Keratinocyte (primary cell): ENCODE results near the gene PCDHGA6. TPM values are rescaled to one million over a fixed set of nuclear protein-coding genes. Genes with fewer than 3 reads are reported as not detected.
"Not testable (repeated sequence)": the region's sequence is repeated elsewhere in the genome, so short reads cannot be mapped to it uniquely, and the experiment has no call there.

Source experiments
- DNase-seq: peaks from one replicate; pipeline ENCODE4 v3.0.0-alpha.2; 2011; ENCODE audit warnings: low read depth, missing footprints, low spot score
- FAIRE-seq: peaks from 2 replicates; lab custom pipeline; 2011; peaks lifted over from hg19 to GRCh38; lab: Jason Lieb, UNC
- H2AFZ ChIP-seq: 2 replicates; pipeline ENCODE4 v1.6.0; 2012; ENCODE audit warnings: low read length, control low read depth, inconsistent platforms; ENCODE audit not compliant: control insufficient read depth
- H3K27ac ChIP-seq: 2 replicates; pipeline ENCODE4 v1.5.1; 2011; ENCODE audit warnings: low read length; ENCODE audit not compliant: control insufficient read depth, insufficient read depth
- H3K27me3 ChIP-seq: 3 replicates; pipeline ENCODE4 v1.6.0; 2011; ENCODE audit warnings: low read length; ENCODE audit not compliant: control insufficient read depth, insufficient read depth; ENCODE audit errors: extremely low read depth
- H3K36me3 ChIP-seq, 2 experiments: 2 replicates in 1 of 2; 3 replicates in 1 of 2; pipeline ENCODE4 v1.5.1; 2011; ENCODE audit warnings: low read length in 2 of 2, mild to moderate bottlenecking in 1 of 2; ENCODE audit not compliant: control insufficient read depth in 2 of 2, insufficient read depth in 2 of 2; ENCODE audit errors: extremely low read depth in 1 of 2
- H3K4me1 ChIP-seq: 3 replicates; pipeline ENCODE4 v1.5.1; 2011; ENCODE audit warnings: low read length; ENCODE audit not compliant: control insufficient read depth, insufficient read depth; ENCODE audit errors: extremely low read depth
- H3K4me2 ChIP-seq: 3 replicates; pipeline ENCODE4 v1.6.0; 2011; ENCODE audit warnings: low read depth, low read length; ENCODE audit not compliant: control insufficient read depth, insufficient read depth; ENCODE audit errors: extremely low read depth
- H3K4me3 ChIP-seq, 3 experiments: fragments of 200-600 bp in 1 of 3; sonication (generic) in 1 of 3; 2 replicates in 2 of 3; 3 replicates in 1 of 3; pipeline ENCODE4 v1.5.1; 2011 to 2016; ENCODE audit warnings: low read length in 3 of 3, mild to moderate bottlenecking in 3 of 3, control low read depth in 2 of 3, inconsistent platforms in 1 of 3, low read depth in 1 of 3, mixed read lengths in 1 of 3, mixed run types in 1 of 3, moderate library complexity in 1 of 3; ENCODE audit not compliant: control insufficient read depth in 2 of 3, insufficient read depth in 2 of 3; ENCODE audit errors: extremely low read depth in 1 of 3
- H3K79me2 ChIP-seq: 2 replicates; pipeline ENCODE4 v1.6.0; 2012; ENCODE audit warnings: low read length; ENCODE audit not compliant: control insufficient read depth, insufficient read depth
- H3K9ac ChIP-seq: 3 replicates; pipeline ENCODE4 v1.6.0; 2011; ENCODE audit warnings: low read length; ENCODE audit not compliant: control insufficient read depth, insufficient read depth; ENCODE audit errors: extremely low read depth
- H3K9me1 ChIP-seq: 3 replicates; pipeline ENCODE4 v1.6.0; 2011; ENCODE audit warnings: low read length; ENCODE audit not compliant: control insufficient read depth, insufficient read depth; ENCODE audit errors: extremely low read depth
- H3K9me3 ChIP-seq: 2 replicates; pipeline ENCODE4 v1.5.1; 2012; ENCODE audit warnings: low read depth, low read length; ENCODE audit not compliant: control insufficient read depth
- H4K20me1 ChIP-seq: 3 replicates; pipeline ENCODE4 v1.6.0; 2011; ENCODE audit warnings: low read length; ENCODE audit not compliant: control insufficient read depth, insufficient read depth; ENCODE audit errors: extremely low read depth
- EZH2 ChIP-seq: IDR thresholded peaks from one replicate; pipeline ENCODE4 v1.6.1; 2012; ENCODE audit warnings: inconsistent platforms, mild to moderate bottlenecking, low read length, moderate library complexity
- dilution Hi-C: fragments of 300-500 bp; cut with MboI; formaldehyde crosslinking; loops from one replicate; pipeline ENCODE4 v1.7.0; 2020; ENCODE audit warnings: low sequenced_read_pairs; ENCODE audit not compliant: extremely low pct_ligation_motif_present
- polyA plus RNA-seq, 5 experiments: library from polyadenylated mRNA; depleted of rRNA in 3 of 5; stranded (reverse) in 3 of 5; stranded (forward) in 1 of 5; unstranded in 1 of 5; fragments of >200 nt; gene quantifications; 1 replicate in 1 of 5; 2 replicates in 3 of 5; 3 replicates in 1 of 5; pipeline versions ENCODE4 v1.2.1 to v1.2.3, GENCODE V29; 2011 to 2012; ENCODE audit warnings: missing spikeins in 2 of 5, low read depth in 1 of 5, low replicate concordance in 1 of 5
- TF ChIP-seq, protein P1 (sequence below), 3 experiments: IDR thresholded peaks in 1 of 3; conservative IDR thresholded peaks in 1 of 3; optimal IDR thresholded peaks in 1 of 3; 2 replicates in 2 of 3; 3 replicates in 1 of 3; pipeline versions ENCODE3 to v1.5.1; 2011; ENCODE audit warnings: low read length in 3 of 3, mild to moderate bottlenecking in 3 of 3, moderate library complexity in 2 of 3, control low read depth in 1 of 3, inconsistent platforms in 1 of 3; ENCODE audit not compliant: insufficient read depth in 2 of 3; ENCODE audit errors: extremely low read depth in 1 of 3

PCDHGA6 gene
- polyA plus RNA-seq, 1 donor (not counting 4 experiments of a cell fraction or from before 2014, with no cell fraction given): 0.16 TPM

DNA sequence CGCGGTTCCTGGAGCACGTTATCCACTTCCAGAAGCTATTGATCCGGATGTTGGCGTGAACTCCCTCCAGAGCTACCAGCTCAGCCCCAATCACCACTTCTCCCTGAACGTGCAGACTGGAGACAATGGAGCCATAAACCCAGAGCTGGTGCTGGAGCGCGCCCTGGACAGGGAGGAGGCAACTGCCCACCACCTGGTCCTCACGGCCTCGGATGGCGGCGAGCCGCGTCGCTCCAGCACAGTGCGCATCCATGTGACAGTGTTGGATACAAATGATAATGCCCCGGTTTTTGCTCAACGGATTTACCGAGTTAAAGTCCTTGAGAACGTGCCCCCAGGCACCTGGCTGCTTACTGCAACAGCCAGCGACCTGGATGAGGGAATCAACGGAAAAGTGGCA lies 29.7 kb downstream of the PCDHGA6 start:
- Histone ChIP-seq H3K36me3 (no peaks in the 10 kb centered on the region), H3K4me3 (no peak overlapping the region), H2AFZ (no peak overlapping the region), H3K27ac (no peak overlapping the region), H3K27me3 (peaks cover 10% of the 10 kb centered on the region), H3K79me2 (no peaks in the 10 kb centered on the region), H3K4me1 (no peaks in the 10 kb centered on the region), H3K9ac (no peak overlapping the region), H4K20me1 (no peaks in the 10 kb centered on the region), H3K9me1 (no peaks in the 10 kb centered on the region), H3K9me3 (peaks cover 27% of the 10 kb centered on the region), H3K4me2 (no peak overlapping the region)
- no peak for DNase-seq
- dilution Hi-C loops: no loop called here
- no peak for TF ChIP-seq EZH2
- TF ChIP-seq, protein P1, sequence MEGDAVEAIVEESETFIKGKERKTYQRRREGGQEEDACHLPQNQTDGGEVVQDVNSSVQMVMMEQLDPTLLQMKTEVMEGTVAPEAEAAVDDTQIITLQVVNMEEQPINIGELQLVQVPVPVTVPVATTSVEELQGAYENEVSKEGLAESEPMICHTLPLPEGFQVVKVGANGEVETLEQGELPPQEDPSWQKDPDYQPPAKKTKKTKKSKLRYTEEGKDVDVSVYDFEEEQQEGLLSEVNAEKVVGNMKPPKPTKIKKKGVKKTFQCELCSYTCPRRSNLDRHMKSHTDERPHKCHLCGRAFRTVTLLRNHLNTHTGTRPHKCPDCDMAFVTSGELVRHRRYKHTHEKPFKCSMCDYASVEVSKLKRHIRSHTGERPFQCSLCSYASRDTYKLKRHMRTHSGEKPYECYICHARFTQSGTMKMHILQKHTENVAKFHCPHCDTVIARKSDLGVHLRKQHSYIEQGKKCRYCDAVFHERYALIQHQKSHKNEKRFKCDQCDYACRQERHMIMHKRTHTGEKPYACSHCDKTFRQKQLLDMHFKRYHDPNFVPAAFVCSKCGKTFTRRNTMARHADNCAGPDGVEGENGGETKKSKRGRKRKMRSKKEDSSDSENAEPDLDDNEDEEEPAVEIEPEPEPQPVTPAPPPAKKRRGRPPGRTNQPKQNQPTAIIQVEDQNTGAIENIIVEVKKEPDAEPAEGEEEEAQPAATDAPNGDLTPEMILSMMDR (optimal IDR thresholded peaks at IDR 0.05 in 1 of 3, IDR thresholded peaks at IDR 0.05 in 1 of 3, conservative IDR thresholded peaks at IDR 0.05 in 1 of 3; ENCODE audit: extremely low read depth in 1 of 3, insufficient read depth in 2 of 3, low read length in 3 of 3): no peak
- no peak for FAIRE-seq

- H3K27me3 ChIP-seq: peaks cover 12% of the 10 kb centered on the region
- H3K36me3 ChIP-seq, H4K20me1 ChIP-seq, H3K9me1 ChIP-seq, FAIRE-seq, H3K27ac ChIP-seq, DNase-seq, dilution Hi-C loops, H3K4me1 ChIP-seq, H3K79me2 ChIP-seq, H2AFZ ChIP-seq, H3K9ac ChIP-seq: not testable (repeated sequence)
- TF ChIP-seq, protein P1 (optimal IDR thresholded peaks at IDR 0.05 in 1 of 3, IDR thresholded peaks at IDR 0.05 in 1 of 3, conservative IDR thresholded peaks at IDR 0.05 in 1 of 3; ENCODE audit: extremely low read depth in 1 of 3, insufficient read depth in 2 of 3, low read length in 3 of 3): peak; percentile 34 to 72 (median 48)
- peaks cover 29% of the 10 kb centered on the region for H3K9me3 ChIP-seq
- H3K4me2 ChIP-seq: peak within 1 kb of the TSS; percentile 54
- peak within 1 kb of the TSS in 2 of 3 experiments; percentile 20 for H3K4me3 ChIP-seq
Observed at GRCh38 chr5:141407790-141408505, 34.3 kb downstream of the PCDHGA6 start, which contains the start of gene PCDHGB6. Gene PCDHGB6 (plus strand): TSS chr5:141408021. CDS start chr5:141408203, 182 bp downstream.
